Brain microvascular endothelial cell (primary cell): Measurements from ENCODE around the gene C16orf74.
A peak's percentile ranks its signal among the peaks of the same experiment; 100 is the strongest.

Experiments used
- DNase-seq: peaks from one replicate; pipeline ENCODE4 v3.0.0-alpha.2; 2020
- H3K27ac ChIP-seq: fragments of 250-450 bp; sonication (Bioruptor Pico); 2 replicates; pipeline ENCODE4 v1.5.1; 2020; ENCODE audit warnings: mild to moderate bottlenecking, moderate library complexity
- H3K27me3 ChIP-seq: fragments of 250-450 bp; sonication (Bioruptor Pico); replicated peaks from 2 replicates; pipeline ENCODE4 v1.5.1; 2020; ENCODE audit warnings: mild to moderate bottlenecking
- H3K36me3 ChIP-seq: fragments of 250-450 bp; sonication (Bioruptor Pico); replicated peaks from 2 replicates; pipeline ENCODE4 v1.5.1; 2020; ENCODE audit warnings: mild to moderate bottlenecking
- H3K4me3 ChIP-seq: 2 replicates; pipeline ENCODE4 v1.5.1; 2011; ENCODE audit warnings: low read depth, mild to moderate bottlenecking, control low read depth, low read length, moderate library complexity
- in situ Hi-C: cut with HindIII; loops from 2 replicates; pipeline ENCODE4 v1.10.0; 2017; ENCODE audit warnings: low sequenced_read_pairs, low pct_ligation_motif_present
- TF ChIP-seq, protein P1 (sequence below): IDR thresholded peaks from 2 replicates; pipeline ENCODE4 v1.5.1; 2011; ENCODE audit warnings: low read depth, mild to moderate bottlenecking, moderate library complexity, low read length, control low read depth, inconsistent platforms; ENCODE audit errors: missing control alignments

The C16orf74 gene

DNA sequence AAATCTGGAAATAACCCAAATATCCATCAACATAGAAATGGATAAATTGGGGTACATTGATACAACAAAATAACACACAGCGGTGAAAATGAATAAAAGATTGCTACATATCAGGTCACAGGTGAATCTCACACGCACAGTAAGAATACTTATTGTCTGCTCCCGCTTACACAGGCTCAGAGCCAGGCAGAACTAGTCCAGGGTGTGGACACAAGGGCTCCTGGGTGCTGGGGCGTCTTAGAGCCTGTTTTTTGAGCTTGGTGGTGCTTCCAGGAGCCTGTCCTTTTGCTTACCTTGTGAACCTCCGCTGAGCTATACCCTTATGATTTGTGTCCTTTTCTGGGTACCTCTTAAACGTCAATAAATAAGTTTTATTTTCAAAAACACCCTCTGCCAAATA lies 19.8 kb upstream of the C16orf74 start:
- TF ChIP-seq, protein P1, sequence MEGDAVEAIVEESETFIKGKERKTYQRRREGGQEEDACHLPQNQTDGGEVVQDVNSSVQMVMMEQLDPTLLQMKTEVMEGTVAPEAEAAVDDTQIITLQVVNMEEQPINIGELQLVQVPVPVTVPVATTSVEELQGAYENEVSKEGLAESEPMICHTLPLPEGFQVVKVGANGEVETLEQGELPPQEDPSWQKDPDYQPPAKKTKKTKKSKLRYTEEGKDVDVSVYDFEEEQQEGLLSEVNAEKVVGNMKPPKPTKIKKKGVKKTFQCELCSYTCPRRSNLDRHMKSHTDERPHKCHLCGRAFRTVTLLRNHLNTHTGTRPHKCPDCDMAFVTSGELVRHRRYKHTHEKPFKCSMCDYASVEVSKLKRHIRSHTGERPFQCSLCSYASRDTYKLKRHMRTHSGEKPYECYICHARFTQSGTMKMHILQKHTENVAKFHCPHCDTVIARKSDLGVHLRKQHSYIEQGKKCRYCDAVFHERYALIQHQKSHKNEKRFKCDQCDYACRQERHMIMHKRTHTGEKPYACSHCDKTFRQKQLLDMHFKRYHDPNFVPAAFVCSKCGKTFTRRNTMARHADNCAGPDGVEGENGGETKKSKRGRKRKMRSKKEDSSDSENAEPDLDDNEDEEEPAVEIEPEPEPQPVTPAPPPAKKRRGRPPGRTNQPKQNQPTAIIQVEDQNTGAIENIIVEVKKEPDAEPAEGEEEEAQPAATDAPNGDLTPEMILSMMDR, result no peak
- Histone ChIP-seq H3K4me3 (no peak overlapping the region), H3K36me3 (no peaks in the 10 kb centered on the region), H3K27me3 (no peaks in the 10 kb centered on the region), H3K27ac (no peak overlapping the region)
- DNase-seq, result no peak
- in situ Hi-C loops, result no loop called here

DNA sequence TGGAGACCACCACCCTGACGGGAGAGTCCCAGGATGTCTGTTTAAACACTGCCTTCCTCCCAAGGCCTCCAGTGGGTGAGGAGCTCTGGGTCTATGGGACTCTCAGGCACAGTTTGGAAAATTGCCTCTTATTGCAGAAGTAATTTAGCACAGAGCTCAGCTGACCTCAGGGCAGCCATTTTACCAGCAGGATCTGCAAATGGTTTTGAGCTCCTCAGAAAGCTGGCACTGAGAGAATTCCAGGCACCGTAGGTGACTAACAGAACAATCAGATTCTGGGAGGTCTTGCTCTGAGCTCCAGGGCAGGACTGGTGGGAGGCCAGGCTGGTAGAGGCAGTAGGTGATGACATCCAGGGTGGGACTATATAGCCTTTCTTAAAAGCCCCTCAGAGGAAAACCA lies 17.3 kb upstream of the C16orf74 start:
- H3K27ac ChIP-seq, result no peak overlapping the region

DNA sequence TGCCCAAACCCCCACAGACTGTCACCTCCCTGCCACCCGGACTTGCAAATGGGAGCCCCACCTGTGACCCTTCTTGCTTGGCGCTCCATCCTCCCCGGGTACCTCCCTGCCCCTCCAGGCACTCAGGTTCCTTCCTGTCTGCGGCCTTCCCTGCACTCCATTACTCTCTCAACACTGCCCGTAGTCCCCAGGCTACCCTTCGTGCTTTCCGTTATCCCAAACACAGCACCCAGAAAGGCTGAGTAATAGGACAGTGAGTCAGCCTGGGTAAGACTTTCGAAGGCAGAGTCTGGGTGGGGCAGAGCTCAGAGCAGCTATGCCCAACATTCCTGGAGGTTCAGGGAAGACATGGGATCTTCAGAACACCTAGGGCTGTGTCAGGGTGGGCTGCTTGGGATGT lies 16.6 kb upstream of the C16orf74 start:
- no peaks in the 10 kb centered on the region for H3K36me3 ChIP-seq
- peak; percentile 82 for DNase-seq
- TF ChIP-seq, protein P1, result no peak
- no peaks in the 10 kb centered on the region for H3K27me3 ChIP-seq
- in situ Hi-C loops, result no loop called here
- H3K4me3 ChIP-seq, result no peak overlapping the region
- H3K27ac ChIP-seq, result peak overlapping the region; percentile 63

More for the DNA sequence above, 17.3 kb upstream of the C16orf74 start:
- in situ Hi-C loops, result no loop called here
- no peaks in the 10 kb centered on the region for H3K36me3 ChIP-seq
- TF ChIP-seq, protein P1, result no peak
- H3K27me3 ChIP-seq, result no peaks in the 10 kb centered on the region
- H3K4me3 ChIP-seq, result no peak overlapping the region
- DNase-seq, result no peak

DNA sequence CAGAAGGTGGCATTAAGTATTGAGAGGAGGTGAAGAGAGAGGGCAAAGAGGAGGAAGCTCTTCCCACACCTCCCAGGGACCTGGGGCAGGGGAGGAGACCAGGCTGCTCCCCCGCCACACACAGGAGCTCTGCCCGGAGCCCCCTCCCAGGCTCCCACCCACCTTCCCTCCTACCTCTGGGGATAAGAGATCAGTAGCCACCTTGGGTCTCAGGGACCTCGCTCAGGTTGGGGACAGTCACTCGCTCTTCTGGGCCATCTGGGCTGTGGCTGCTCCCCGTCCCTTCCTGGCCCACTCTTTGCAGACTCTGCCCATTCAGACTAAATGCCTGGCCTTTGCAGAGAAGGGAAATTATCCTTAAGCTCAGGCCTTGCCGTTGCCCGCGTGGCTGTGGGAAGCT lies 14.9 kb upstream of the C16orf74 start:
- TF ChIP-seq, protein P1, result no peak
- Histone ChIP-seq H3K4me3 (no peak overlapping the region), H3K27ac (no peak overlapping the region), H3K36me3 (no peaks in the 10 kb centered on the region), H3K27me3 (no peaks in the 10 kb centered on the region)
- in situ Hi-C loops, result no loop called here
- no peak for DNase-seq

DNA sequence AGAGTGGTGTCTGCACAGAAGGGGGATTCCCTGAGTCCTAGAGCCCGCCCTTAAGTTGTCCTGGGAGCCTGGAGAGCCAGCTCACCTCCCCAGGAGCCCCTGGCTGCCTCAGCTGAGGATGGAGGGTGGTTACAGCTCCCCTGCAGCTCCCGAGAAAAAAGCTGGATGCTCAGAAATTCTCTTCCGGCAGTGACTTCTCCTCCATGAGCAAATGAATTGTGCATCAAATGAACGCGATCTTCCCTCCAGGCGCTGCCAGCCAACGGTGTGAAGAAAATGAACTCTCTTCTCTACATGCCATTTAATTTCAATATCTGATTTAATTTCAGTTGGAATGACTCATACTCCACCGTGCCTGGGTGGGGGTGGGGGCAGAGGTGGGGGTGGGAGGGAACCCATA lies 14.3 kb upstream of the C16orf74 start:
- TF ChIP-seq, protein P1, result no peak
- no peak for DNase-seq
- H3K36me3 ChIP-seq, result no peaks in the 10 kb centered on the region
- no peaks in the 10 kb centered on the region for H3K27me3 ChIP-seq
- H3K4me3 ChIP-seq, result no peak overlapping the region
- in situ Hi-C loops, result no loop called here
- H3K27ac ChIP-seq, result no peak overlapping the region

DNA sequence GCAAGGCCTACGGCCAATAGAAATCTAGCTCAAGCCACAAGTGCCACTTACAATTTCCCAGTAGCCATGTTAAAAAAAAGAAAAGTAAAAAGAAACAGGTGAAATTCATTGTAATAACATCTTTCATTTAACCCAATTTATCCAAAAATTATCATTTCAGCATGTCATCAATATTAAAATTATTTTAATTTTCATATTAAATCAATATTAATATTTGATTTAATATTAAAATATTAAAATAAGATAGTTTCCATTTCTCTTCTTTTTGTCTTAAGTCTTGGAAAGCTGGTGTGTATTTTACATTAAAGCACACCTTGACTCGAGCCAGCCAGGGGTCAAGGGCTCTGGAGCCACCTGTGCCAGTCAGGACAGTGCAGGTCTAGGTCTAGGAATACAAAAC lies 12.7 kb upstream of the C16orf74 start:
- Histone ChIP-seq H3K27ac (no peak overlapping the region), H3K27me3 (no peaks in the 10 kb centered on the region), H3K4me3 (no peak overlapping the region), H3K36me3 (no peaks in the 10 kb centered on the region)
- no peak for DNase-seq
- in situ Hi-C loops, result no loop called here
- TF ChIP-seq, protein P1, result no peak
